T-helper 1 cell treated with Interleukin-12 subunit alpha and Interleukin-12 subunit beta and Interleukin-4 antibody, amounts not matched to agents 30 μg/mL and 1 μg/mL, for 36 hours (primary cell): Measurements from ENCODE around the gene POLR3K.

Source experiments
- H3K27ac Mint-ChIP-seq: one replicate; pipeline ENCODE4 v1.8.0; 2021; ENCODE audit warnings: mild to moderate bottlenecking, mixed read lengths
- H3K27me3 Mint-ChIP-seq: one replicate; pipeline ENCODE4 v1.8.0; 2021; ENCODE audit warnings: low read depth, mixed read lengths
- H3K36me3 Mint-ChIP-seq: one replicate; pipeline ENCODE4 v1.8.0; 2021; ENCODE audit warnings: low read depth, mixed read lengths
- H3K4me1 Mint-ChIP-seq: one replicate; pipeline ENCODE4 v1.8.0; 2021; ENCODE audit warnings: low read depth, mixed read lengths
- H3K4me3 Mint-ChIP-seq: one replicate; pipeline ENCODE4 v1.8.0; 2021; ENCODE audit warnings: mild to moderate bottlenecking, moderate library complexity, mixed read lengths
- H3K9me3 Mint-ChIP-seq: one replicate; pipeline ENCODE4 v1.8.0; 2021; ENCODE audit warnings: mixed read lengths

Gene POLR3K

GRCh38 chr16:62968-63391, 9.6 kb upstream of the POLR3K start:
- H3K36me3 Mint-ChIP-seq = no peaks in the 10 kb centered on the region
- no peaks in the 10 kb centered on the region for H3K9me3 Mint-ChIP-seq
- H3K4me1 Mint-ChIP-seq = peaks cover 5% of the 10 kb centered on the region
- H3K27ac Mint-ChIP-seq = no peak overlapping the region
- no peak overlapping the region for H3K4me3 Mint-ChIP-seq
- H3K27me3 Mint-ChIP-seq = peaks cover 7% of the 10 kb centered on the region

GRCh38 chr16:62283-62967, 9.0 kb upstream of the POLR3K start:
- Mint-ChIP-seq H3K27me3 (peaks cover 4% of the 10 kb centered on the region), H3K9me3 (no peaks in the 10 kb centered on the region), H3K4me1 (peaks cover 5% of the 10 kb centered on the region), H3K27ac (no peak overlapping the region), H3K4me3 (no peak overlapping the region), H3K36me3 (no peaks in the 10 kb centered on the region)

GRCh38 chr16:61879-62281, 8.5 kb upstream of the POLR3K start:
- H3K36me3 Mint-ChIP-seq = peaks cover 4% of the 10 kb centered on the region
- no peak overlapping the region for H3K27ac Mint-ChIP-seq
- H3K4me3 Mint-ChIP-seq = no peak overlapping the region
- H3K9me3 Mint-ChIP-seq = no peaks in the 10 kb centered on the region
- H3K27me3 Mint-ChIP-seq = peaks cover 3% of the 10 kb centered on the region
- peaks cover 5% of the 10 kb centered on the region for H3K4me1 Mint-ChIP-seq

- Mint-ChIP-seq H3K36me3 (peaks cover 4% of the 10 kb centered on the region), H3K9me3 (no peaks in the 10 kb centered on the region), H3K4me1 (peaks cover 5% of the 10 kb centered on the region), H3K27ac (no peak overlapping the region), H3K27me3 (peaks cover 3% of the 10 kb centered on the region), H3K4me3 (no peak overlapping the region)
Observed at GRCh38 chr16:60929-61878, 7.8 kb upstream of the POLR3K start.

GRCh38 chr16:60166-60565, 6.8 kb upstream of the POLR3K start:
- Mint-ChIP-seq H3K27me3 (no peaks in the 10 kb centered on the region), H3K9me3 (no peaks in the 10 kb centered on the region), H3K27ac (no peak overlapping the region), H3K4me3 (no peak overlapping the region), H3K36me3 (peaks cover 8% of the 10 kb centered on the region), H3K4me1 (peaks cover under 1% of the 10 kb centered on the region)

GRCh38 chr16:59440-60059, 6.1 kb upstream of the POLR3K start:
- no peaks in the 10 kb centered on the region for H3K9me3 Mint-ChIP-seq
- H3K27ac Mint-ChIP-seq = no peak overlapping the region
- H3K27me3 Mint-ChIP-seq = no peaks in the 10 kb centered on the region
- peaks cover 4% of the 10 kb centered on the region for H3K4me1 Mint-ChIP-seq
- no peak overlapping the region for H3K4me3 Mint-ChIP-seq
- H3K36me3 Mint-ChIP-seq = peaks cover 8% of the 10 kb centered on the region

GRCh38 chr16:58491-59439, 5.4 kb upstream of the POLR3K start:
- Mint-ChIP-seq H3K4me3 (no peak overlapping the region), H3K27ac (peak overlapping the region; percentile 45), H3K4me1 (peaks cover 7% of the 10 kb centered on the region), H3K27me3 (no peaks in the 10 kb centered on the region), H3K36me3 (peaks cover 8% of the 10 kb centered on the region), H3K9me3 (no peaks in the 10 kb centered on the region)

- Mint-ChIP-seq H3K36me3 (peaks cover 12% of the 10 kb centered on the region), H3K27me3 (no peaks in the 10 kb centered on the region), H3K4me3 (no peak overlapping the region), H3K27ac (no peak overlapping the region), H3K9me3 (no peaks in the 10 kb centered on the region), H3K4me1 (peaks cover 9% of the 10 kb centered on the region)
Observed at GRCh38 chr16:57711-58110, 4.3 kb upstream of the POLR3K start.

- H3K4me3 Mint-ChIP-seq = peak overlapping the region; percentile 26
Observed at GRCh38 chr16:56231-56927, 3.0 kb upstream of the POLR3K start.

GRCh38 chr16:55571-56136, 2.2 kb upstream of the POLR3K start:
- H3K4me3 Mint-ChIP-seq = peak overlapping the region; percentile 26
- peaks cover 22% of the 10 kb centered on the region for H3K36me3 Mint-ChIP-seq
- H3K9me3 Mint-ChIP-seq = no peaks in the 10 kb centered on the region
- no peak overlapping the region for H3K27ac Mint-ChIP-seq
- peaks cover 18% of the 10 kb centered on the region for H3K4me1 Mint-ChIP-seq
- H3K27me3 Mint-ChIP-seq = no peaks in the 10 kb centered on the region

More at GRCh38 chr16:56231-56927, 3.0 kb upstream of the POLR3K start:
- H3K9me3 Mint-ChIP-seq = no peaks in the 10 kb centered on the region
- peaks cover 15% of the 10 kb centered on the region for H3K36me3 Mint-ChIP-seq
- H3K27ac Mint-ChIP-seq = no peak overlapping the region
- H3K27me3 Mint-ChIP-seq = no peaks in the 10 kb centered on the region
- H3K4me1 Mint-ChIP-seq = peaks cover 11% of the 10 kb centered on the region

- H3K27ac Mint-ChIP-seq = peak overlapping the region; percentile 9
- peaks cover 27% of the 10 kb centered on the region for H3K36me3 Mint-ChIP-seq
- no peaks in the 10 kb centered on the region for H3K9me3 Mint-ChIP-seq
- H3K4me3 Mint-ChIP-seq = peak overlapping the region; percentile 98
- peaks cover 19% of the 10 kb centered on the region for H3K4me1 Mint-ChIP-seq
- no peaks in the 10 kb centered on the region for H3K27me3 Mint-ChIP-seq
Observed at GRCh38 chr16:54237-54581, 801 bp upstream of the POLR3K start.

- H3K4me1 Mint-ChIP-seq = peaks cover 23% of the 10 kb centered on the region
- no peak overlapping the region for H3K27ac Mint-ChIP-seq
- no peaks in the 10 kb centered on the region for H3K27me3 Mint-ChIP-seq
- H3K36me3 Mint-ChIP-seq = peaks cover 34% of the 10 kb centered on the region
- no peaks in the 10 kb centered on the region for H3K9me3 Mint-ChIP-seq
- peak overlapping the region; percentile 56 for H3K4me3 Mint-ChIP-seq
Observed at GRCh38 chr16:50769-51591, 2.4 kb downstream of the POLR3K start.
